DMS79 (cell line): ENCODE results near the gene MCC.

Experiments
- DNase-seq: peaks from one replicate; lab custom pipeline; 2025; lab: John Stamatoyannopoulos, UW

MCC gene

GRCh38 chr5:113031104-113031503, 457.1 kb downstream of the MCC start:
- no peak for DNase-seq

- DNase-seq: no peak
These were observed 458.6 kb downstream of the MCC start for GRCh38 chr5:113029614-113030013.

- DNase-seq: no peak
These were observed 460.8 kb downstream of the MCC start for GRCh38 chr5:113027431-113027830.

GRCh38 chr5:113027015-113027414, 461.2 kb downstream of the MCC start:
- DNase-seq: no peak

GRCh38 chr5:113026211-113026610, 462.0 kb downstream of the MCC start:
- DNase-seq: no peak

GRCh38 chr5:113025596-113025995, 462.7 kb downstream of the MCC start:
- no peak for DNase-seq

- DNase-seq: no peak
These were observed 464.1 kb downstream of the MCC start for GRCh38 chr5:113024076-113024697.

GRCh38 chr5:113022661-113023060, 465.6 kb downstream of the MCC start:
- no peak for DNase-seq

GRCh38 chr5:113020461-113021273, 467.6 kb downstream of the MCC start:
- DNase-seq: no peak

- DNase-seq: no peak
These were observed 470.2 kb downstream of the MCC start for GRCh38 chr5:113017881-113018635.

- no peak for DNase-seq
These were observed 482.8 kb downstream of the MCC start for GRCh38 chr5:113005454-113005853.

GRCh38 chr5:113003763-113004162, 484.5 kb downstream of the MCC start:
- no peak for DNase-seq

- no peak for DNase-seq
These were observed 485.8 kb downstream of the MCC start for GRCh38 chr5:113002423-113002822.

- DNase-seq: no peak
These were observed 487.8 kb downstream of the MCC start for GRCh38 chr5:113000466-113000865.

GRCh38 chr5:112998296-112998695, 490.0 kb downstream of the MCC start:
- DNase-seq: no peak

GRCh38 chr5:112996830-112997374, 491.4 kb downstream of the MCC start:
- DNase-seq: no peak

- DNase-seq: peak; percentile 2
These were observed 492.3 kb downstream of the MCC start for GRCh38 chr5:112995764-112996618.

- no peak for DNase-seq
These were observed 502.0 kb downstream of the MCC start for GRCh38 chr5:112986224-112986623.

GRCh38 chr5:112983363-112983762, 504.9 kb downstream of the MCC start:
- DNase-seq: no peak

GRCh38 chr5:112979723-112980122, 508.5 kb downstream of the MCC start:
- no peak for DNase-seq

- DNase-seq: no peak
These were observed 509.4 kb downstream of the MCC start for GRCh38 chr5:112978836-112979235.

- DNase-seq: no peak
These were observed 510.8 kb downstream of the MCC start for GRCh38 chr5:112977440-112977861.
